Loucy (cell line): Measurements from ENCODE around the gene SCAP.

Experiments
- EZH2phosphoT487 ChIP-seq: fragments of 200-600 bp; IDR thresholded peaks from 2 replicates; pipeline ENCODE4 v1.6.1; 2018; ENCODE audit warnings: antibody characterized with exemption, mild to moderate bottlenecking, moderate library complexity, borderline replicate concordance
- TF ChIP-seq, protein P1 (sequence below): fragments of 200-600 bp; sonication (generic); conservative IDR thresholded peaks from 2 replicates; pipeline ENCODE4 v1.5.1; 2014; ENCODE audit warnings: mild to moderate bottlenecking, antibody characterized with exemption, low read length

DNA sequence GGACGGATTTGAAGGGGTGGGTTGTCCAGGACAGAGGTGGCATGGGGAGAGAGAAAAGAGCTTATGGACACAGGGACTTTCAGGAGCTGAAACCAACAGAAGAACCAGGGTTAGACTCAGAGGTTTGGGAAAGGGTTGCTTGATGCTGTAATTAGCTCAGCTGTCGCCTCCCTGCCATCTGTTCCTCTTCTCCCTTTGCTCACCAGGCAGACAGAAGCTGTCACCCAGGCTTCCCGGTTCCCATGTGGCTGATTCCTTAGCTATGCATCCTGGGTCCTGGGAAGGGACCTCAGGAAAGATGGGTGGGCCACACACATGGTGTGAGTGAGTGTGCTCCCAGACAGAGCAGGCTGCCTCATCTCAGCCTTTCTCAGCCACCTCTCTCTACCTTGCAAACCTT, 80.9 kb downstream of the SCAP start:
- TF ChIP-seq, protein P1, sequence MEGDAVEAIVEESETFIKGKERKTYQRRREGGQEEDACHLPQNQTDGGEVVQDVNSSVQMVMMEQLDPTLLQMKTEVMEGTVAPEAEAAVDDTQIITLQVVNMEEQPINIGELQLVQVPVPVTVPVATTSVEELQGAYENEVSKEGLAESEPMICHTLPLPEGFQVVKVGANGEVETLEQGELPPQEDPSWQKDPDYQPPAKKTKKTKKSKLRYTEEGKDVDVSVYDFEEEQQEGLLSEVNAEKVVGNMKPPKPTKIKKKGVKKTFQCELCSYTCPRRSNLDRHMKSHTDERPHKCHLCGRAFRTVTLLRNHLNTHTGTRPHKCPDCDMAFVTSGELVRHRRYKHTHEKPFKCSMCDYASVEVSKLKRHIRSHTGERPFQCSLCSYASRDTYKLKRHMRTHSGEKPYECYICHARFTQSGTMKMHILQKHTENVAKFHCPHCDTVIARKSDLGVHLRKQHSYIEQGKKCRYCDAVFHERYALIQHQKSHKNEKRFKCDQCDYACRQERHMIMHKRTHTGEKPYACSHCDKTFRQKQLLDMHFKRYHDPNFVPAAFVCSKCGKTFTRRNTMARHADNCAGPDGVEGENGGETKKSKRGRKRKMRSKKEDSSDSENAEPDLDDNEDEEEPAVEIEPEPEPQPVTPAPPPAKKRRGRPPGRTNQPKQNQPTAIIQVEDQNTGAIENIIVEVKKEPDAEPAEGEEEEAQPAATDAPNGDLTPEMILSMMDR: no peak
- TF ChIP-seq EZH2phosphoT487: no peak
